Neural progenitor cell (in vitro differentiated cells): ENCODE data around the gene HOXD3.

Experiments
- EZH2 ChIP-seq: fragments of 200-600 bp; sonication (generic); IDR thresholded peaks from 2 replicates; pipeline ENCODE4 v1.6.1; 2017; ENCODE audit warnings: antibody characterized with exemption, mild to moderate bottlenecking, moderate library complexity
- EZH2phosphoT487 ChIP-seq: fragments of 200-600 bp; sonication (generic); IDR thresholded peaks from 2 replicates; pipeline ENCODE4 v1.6.1; 2017; ENCODE audit warnings: antibody characterized with exemption
- TF ChIP-seq, protein P1 (sequence below): fragments of 200-600 bp; sonication (generic); IDR thresholded peaks from 2 replicates; pipeline ENCODE4 v1.5.1; 2017; ENCODE audit warnings: antibody characterized with exemption, mild to moderate bottlenecking

- TF ChIP-seq, protein P1, sequence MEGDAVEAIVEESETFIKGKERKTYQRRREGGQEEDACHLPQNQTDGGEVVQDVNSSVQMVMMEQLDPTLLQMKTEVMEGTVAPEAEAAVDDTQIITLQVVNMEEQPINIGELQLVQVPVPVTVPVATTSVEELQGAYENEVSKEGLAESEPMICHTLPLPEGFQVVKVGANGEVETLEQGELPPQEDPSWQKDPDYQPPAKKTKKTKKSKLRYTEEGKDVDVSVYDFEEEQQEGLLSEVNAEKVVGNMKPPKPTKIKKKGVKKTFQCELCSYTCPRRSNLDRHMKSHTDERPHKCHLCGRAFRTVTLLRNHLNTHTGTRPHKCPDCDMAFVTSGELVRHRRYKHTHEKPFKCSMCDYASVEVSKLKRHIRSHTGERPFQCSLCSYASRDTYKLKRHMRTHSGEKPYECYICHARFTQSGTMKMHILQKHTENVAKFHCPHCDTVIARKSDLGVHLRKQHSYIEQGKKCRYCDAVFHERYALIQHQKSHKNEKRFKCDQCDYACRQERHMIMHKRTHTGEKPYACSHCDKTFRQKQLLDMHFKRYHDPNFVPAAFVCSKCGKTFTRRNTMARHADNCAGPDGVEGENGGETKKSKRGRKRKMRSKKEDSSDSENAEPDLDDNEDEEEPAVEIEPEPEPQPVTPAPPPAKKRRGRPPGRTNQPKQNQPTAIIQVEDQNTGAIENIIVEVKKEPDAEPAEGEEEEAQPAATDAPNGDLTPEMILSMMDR = no peak
- TF ChIP-seq EZH2 (no peak), EZH2phosphoT487 (no peak)
Measured at GRCh38 chr2:176139661-176140512, 17.2 kb upstream of the HOXD3 start.
